Measurements from ENCODE around the gene ABCC6.

Gene ABCC6

DNA sequence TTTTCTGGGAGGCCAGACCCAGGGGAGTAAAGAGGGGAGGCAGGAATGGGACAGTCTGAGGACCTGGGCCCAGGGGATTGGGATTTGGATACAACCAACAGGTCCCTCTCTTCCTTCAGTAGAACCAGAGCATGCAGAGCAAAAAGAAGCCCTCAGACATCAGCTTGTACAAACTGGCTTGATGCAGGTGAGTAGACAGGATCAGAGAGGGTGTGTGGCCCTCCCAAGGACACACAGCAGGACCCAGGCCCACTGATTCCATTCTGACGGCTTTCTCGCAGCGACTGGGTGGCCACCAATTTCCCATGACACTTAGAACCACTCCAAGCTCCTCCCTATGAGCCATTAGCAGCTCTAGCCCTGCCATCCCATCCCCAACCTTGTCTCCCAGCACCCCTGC lies 63.6 kb downstream of the ABCC6 start:
- no peak overlapping the region for H3K4me3 ChIP-seq (ENCODE audit: low read depth in 1 of 2, low read length in 1 of 2)
- H3K9me3 ChIP-seq = no peaks in the 10 kb centered on the region
- no peaks in the 10 kb centered on the region for H3K27me3 ChIP-seq
- no peak overlapping the region for H3K27ac ChIP-seq
- peaks cover 32% of the 10 kb centered on the region for H3K36me3 ChIP-seq
- TF ChIP-seq, protein P1, sequence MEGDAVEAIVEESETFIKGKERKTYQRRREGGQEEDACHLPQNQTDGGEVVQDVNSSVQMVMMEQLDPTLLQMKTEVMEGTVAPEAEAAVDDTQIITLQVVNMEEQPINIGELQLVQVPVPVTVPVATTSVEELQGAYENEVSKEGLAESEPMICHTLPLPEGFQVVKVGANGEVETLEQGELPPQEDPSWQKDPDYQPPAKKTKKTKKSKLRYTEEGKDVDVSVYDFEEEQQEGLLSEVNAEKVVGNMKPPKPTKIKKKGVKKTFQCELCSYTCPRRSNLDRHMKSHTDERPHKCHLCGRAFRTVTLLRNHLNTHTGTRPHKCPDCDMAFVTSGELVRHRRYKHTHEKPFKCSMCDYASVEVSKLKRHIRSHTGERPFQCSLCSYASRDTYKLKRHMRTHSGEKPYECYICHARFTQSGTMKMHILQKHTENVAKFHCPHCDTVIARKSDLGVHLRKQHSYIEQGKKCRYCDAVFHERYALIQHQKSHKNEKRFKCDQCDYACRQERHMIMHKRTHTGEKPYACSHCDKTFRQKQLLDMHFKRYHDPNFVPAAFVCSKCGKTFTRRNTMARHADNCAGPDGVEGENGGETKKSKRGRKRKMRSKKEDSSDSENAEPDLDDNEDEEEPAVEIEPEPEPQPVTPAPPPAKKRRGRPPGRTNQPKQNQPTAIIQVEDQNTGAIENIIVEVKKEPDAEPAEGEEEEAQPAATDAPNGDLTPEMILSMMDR (IDR thresholded peaks at IDR 0.05) = no peak
- peaks cover 6% of the 10 kb centered on the region in 2 experiments for H3K4me1 ChIP-seq (ENCODE audit: control insufficient read depth in 1 of 2, insufficient read depth in 1 of 2, low read depth in 1 of 2, low read length in 1 of 2)

DNA sequence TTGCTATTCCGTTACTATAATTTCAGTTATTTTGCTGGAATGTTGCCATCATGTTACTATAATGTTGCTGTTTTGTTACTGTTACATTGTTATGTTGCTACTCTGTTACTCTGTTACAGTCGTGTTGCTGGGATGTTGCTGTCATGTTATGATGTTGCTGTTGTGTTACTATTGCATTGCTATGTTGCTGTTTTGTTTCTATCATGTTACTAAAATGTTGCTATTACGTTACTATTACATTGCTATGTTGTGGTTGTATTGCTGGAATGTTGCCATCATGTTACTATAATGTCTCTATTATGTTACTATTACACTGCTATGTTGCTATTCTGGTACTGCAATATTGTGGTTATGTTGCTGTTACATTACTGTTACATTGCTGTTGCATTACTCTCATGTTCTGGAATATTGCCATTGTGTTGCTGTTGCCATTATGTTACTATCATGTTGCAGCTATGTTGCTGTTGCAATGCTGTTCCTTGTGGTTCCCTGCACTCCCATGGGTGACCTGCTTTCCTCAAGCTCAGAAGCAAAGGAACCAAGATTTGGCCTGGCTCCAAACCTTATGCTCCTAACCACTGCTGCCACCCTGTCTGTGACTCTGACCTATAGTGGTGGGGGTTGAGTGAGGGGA lies 64.4 kb downstream of the ABCC6 start:
- H3K9me3 ChIP-seq = no peaks in the 10 kb centered on the region
- H3K27ac ChIP-seq = no peak overlapping the region
- no peak overlapping the region for H3K4me3 ChIP-seq (ENCODE audit: low read depth in 1 of 2, low read length in 1 of 2)
- H3K4me1 ChIP-seq (ENCODE audit: control insufficient read depth in 1 of 2, insufficient read depth in 1 of 2, low read depth in 1 of 2, low read length in 1 of 2) = peaks cover 6% of the 10 kb centered on the region in 2 experiments
- TF ChIP-seq, protein P1 (IDR thresholded peaks at IDR 0.05) = no peak
- peaks cover 24% of the 10 kb centered on the region for H3K36me3 ChIP-seq
- H3K27me3 ChIP-seq = no peaks in the 10 kb centered on the region

DNA sequence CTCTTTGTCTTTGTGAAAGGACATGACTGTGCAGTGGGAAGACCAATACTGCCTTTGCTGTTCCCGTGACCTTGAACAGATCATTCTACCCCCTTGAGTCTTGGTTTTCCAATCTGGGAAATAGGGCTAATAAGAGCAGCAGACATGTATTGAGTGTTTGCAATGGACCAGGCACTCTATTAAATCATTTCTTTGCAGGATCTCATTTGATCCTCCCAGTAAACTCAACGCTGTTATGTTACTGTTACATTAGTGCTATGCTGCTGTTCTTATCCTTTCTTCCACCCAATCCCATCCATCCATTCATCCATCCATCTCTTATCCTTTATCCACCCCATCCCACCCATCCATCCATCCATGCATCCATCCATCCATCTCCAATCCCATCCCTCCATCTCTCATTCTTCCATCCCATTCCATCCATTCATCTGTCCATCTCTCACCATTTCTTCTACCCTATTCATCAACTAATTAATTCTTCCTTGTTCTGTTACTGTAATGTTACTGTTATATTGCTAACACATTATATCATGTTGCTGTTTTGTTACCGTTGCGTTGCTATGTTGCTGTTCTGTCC lies 65.1 kb downstream of the ABCC6 start:
- Histone ChIP-seq H3K4me1 (ENCODE audit: control insufficient read depth in 1 of 2, insufficient read depth in 1 of 2, low read depth in 1 of 2, low read length in 1 of 2) (peaks cover 6% of the 10 kb centered on the region in 2 experiments), H3K4me3 (ENCODE audit: low read depth in 1 of 2, low read length in 1 of 2) (no peak overlapping the region), H3K9me3 (no peaks in the 10 kb centered on the region), H3K27ac (no peak overlapping the region), H3K36me3 (peaks cover 24% of the 10 kb centered on the region), H3K27me3 (no peaks in the 10 kb centered on the region)
- TF ChIP-seq, protein P1 (IDR thresholded peaks at IDR 0.05) = no peak

DNA sequence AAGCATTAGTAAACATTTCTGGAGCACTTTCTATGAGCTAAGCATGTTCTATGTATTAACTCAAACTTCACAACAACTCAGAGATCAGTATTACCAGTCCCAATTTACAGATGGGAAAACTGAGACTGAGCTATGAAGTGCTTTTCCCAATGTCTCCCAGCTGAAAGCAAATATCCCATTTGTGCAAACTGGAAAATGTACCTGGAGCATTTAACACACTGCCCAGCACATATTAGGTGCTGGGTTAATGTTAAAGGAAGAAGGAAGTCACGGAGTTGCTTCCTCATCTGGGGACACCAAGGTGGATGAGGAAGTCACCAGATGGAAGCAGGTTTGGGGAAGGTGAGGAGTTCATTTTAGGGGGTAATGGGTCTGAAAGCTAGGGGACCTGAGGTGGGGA lies 66.1 kb downstream of the ABCC6 start:
- Histone ChIP-seq H3K4me3 (ENCODE audit: low read depth in 1 of 2, low read length in 1 of 2) (no peak overlapping the region), H3K36me3 (peaks cover 16% of the 10 kb centered on the region), H3K27me3 (no peaks in the 10 kb centered on the region), H3K4me1 (ENCODE audit: control insufficient read depth in 1 of 2, insufficient read depth in 1 of 2, low read depth in 1 of 2, low read length in 1 of 2) (peaks cover 6% of the 10 kb centered on the region in 2 experiments), H3K27ac (peak overlapping the region; percentile 37), H3K9me3 (no peaks in the 10 kb centered on the region)
- TF ChIP-seq, protein P1 (IDR thresholded peaks at IDR 0.05) = no peak

DNA sequence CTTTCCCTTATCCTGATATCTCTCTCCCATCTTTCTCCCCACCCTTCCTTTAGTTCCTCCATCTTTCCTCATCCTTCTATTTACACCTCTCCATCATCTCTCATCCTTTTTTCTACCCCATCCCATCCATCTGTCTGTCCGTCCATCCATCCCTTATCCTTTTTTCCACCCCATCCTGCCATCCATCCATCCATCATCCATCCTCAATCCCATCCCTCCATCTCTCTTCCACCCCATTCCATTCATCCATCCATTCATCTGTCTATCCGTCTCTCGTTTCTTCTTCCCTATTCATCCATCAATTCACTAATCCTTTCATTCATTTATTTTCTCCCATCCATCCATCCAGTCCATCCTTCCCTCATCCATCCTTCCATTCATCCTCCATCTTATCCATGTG lies 68.1 kb downstream of the ABCC6 start:
- Histone ChIP-seq H3K9me3 (no peaks in the 10 kb centered on the region), H3K27ac (no peak overlapping the region), H3K4me3 (ENCODE audit: low read depth in 1 of 2, low read length in 1 of 2) (no peak overlapping the region), H3K36me3 (peaks cover 5% of the 10 kb centered on the region), H3K27me3 (no peaks in the 10 kb centered on the region), H3K4me1 (ENCODE audit: control insufficient read depth in 1 of 2, insufficient read depth in 1 of 2, low read depth in 1 of 2, low read length in 1 of 2) (peaks cover 6% of the 10 kb centered on the region in 2 experiments)
- TF ChIP-seq, protein P1 (IDR thresholded peaks at IDR 0.05) = no peak
